ENCODE data around the gene CLEC4G. TPM values are rescaled to one million over a fixed set of nuclear protein-coding genes. Genes with fewer than 3 reads are reported as not detected.

CLEC4G gene
- total and polyA plus RNA-seq, 2 donors (not counting 3 experiments of a cell fraction or from before 2014, with no cell fraction given) = not detected

GRCh38 chr19:7772752-7773291 is 40.9 kb upstream of the CLEC4G start:
- H3K9ac ChIP-seq (replicated peaks; ENCODE audit: extremely low read depth, insufficient read depth, low read length) = no peak overlapping the region
- intact Hi-C loops (cut with micrococcal nuclease) (no loop called here), dilution Hi-C loops (cut with MboI; ENCODE audit: extremely low pct_ligation_motif_present, low sequenced_read_pairs) (no loop called here)
- no peaks in the 10 kb centered on the region for H3K4me1 ChIP-seq (ENCODE audit: control insufficient read depth, extremely low read depth, insufficient read depth, low read length)
- H3K4me3 ChIP-seq (replicated peaks in 1 of 3; ENCODE audit: insufficient read depth in 1 of 3, low read depth in 1 of 3, low read length in 3 of 3) = no peak overlapping the region
- no peak overlapping the region for H3K27ac ChIP-seq (ENCODE audit: insufficient read depth, low read depth, low read length)
- FAIRE-seq = no peak
- H2AFZ ChIP-seq (ENCODE audit: low read depth, low read length) = no peak overlapping the region
- no peaks in the 10 kb centered on the region for H3K36me3 ChIP-seq (ENCODE audit: control insufficient read depth in 2 of 2, extremely low read depth in 1 of 2, insufficient read depth in 2 of 2, low read length in 2 of 2)
- H4K20me1 ChIP-seq (replicated peaks; ENCODE audit: control insufficient read depth, extremely low read depth, insufficient read depth, low read length) = no peaks in the 10 kb centered on the region
- no peak overlapping the region for H3K4me2 ChIP-seq (ENCODE audit: insufficient read depth, low read length)
- no peak for DNase-seq (ENCODE audit: low read depth, low spot score)
- ChIA-PET CTCF (no interaction called here), POLR2A (no interaction called here)
- no TSS peak for BruUV-seq (replicated peaks)
- H3K9me1 ChIP-seq (replicated peaks; ENCODE audit: control insufficient read depth, extremely low read depth, insufficient read depth, low read length) = no peaks in the 10 kb centered on the region
- H3K27me3 ChIP-seq (ENCODE audit: control insufficient read depth in 2 of 2, insufficient read depth in 2 of 2, low read length in 2 of 2) = no peaks in the 10 kb centered on the region
- TF ChIP-seq POLR2AphosphoS5 (IDR thresholded peaks at IDR 0.05; ENCODE audit: insufficient read depth, low read depth, low read length) (no peak), JUN (IDR thresholded peaks at IDR 0.05; ENCODE audit: borderline replicate concordance, insufficient read depth, insufficient read length, low read depth) (no peak), EZH2 (IDR thresholded peaks at IDR 0.05; ENCODE audit: borderline replicate concordance, low read depth, low read length, severe bottlenecking) (no peak), GATA2 (IDR thresholded peaks at IDR 0.05; ENCODE audit: insufficient read depth, insufficient read length, low read depth, low read length) (no peak), MYC (IDR thresholded peaks at IDR 0.05; ENCODE audit: low read depth, low read length) (no peak), POLR2A (IDR thresholded peaks at IDR 0.05; ENCODE audit: low read depth, low read length) (no peak), FOS (IDR thresholded peaks at IDR 0.05; ENCODE audit: borderline replicate concordance, insufficient read depth, low read length) (no peak)
- TF ChIP-seq, protein P1, sequence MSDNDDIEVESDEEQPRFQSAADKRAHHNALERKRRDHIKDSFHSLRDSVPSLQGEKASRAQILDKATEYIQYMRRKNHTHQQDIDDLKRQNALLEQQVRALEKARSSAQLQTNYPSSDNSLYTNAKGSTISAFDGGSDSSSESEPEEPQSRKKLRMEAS (IDR thresholded peaks at IDR 0.05; ENCODE audit: insufficient read depth, insufficient read length) = no peak
- TF ChIP-seq, protein P2, sequence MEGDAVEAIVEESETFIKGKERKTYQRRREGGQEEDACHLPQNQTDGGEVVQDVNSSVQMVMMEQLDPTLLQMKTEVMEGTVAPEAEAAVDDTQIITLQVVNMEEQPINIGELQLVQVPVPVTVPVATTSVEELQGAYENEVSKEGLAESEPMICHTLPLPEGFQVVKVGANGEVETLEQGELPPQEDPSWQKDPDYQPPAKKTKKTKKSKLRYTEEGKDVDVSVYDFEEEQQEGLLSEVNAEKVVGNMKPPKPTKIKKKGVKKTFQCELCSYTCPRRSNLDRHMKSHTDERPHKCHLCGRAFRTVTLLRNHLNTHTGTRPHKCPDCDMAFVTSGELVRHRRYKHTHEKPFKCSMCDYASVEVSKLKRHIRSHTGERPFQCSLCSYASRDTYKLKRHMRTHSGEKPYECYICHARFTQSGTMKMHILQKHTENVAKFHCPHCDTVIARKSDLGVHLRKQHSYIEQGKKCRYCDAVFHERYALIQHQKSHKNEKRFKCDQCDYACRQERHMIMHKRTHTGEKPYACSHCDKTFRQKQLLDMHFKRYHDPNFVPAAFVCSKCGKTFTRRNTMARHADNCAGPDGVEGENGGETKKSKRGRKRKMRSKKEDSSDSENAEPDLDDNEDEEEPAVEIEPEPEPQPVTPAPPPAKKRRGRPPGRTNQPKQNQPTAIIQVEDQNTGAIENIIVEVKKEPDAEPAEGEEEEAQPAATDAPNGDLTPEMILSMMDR (IDR thresholded peaks at IDR 0.05; ENCODE audit: extremely low read depth in 1 of 2, insufficient read depth in 1 of 2, low read depth in 1 of 2, low read length in 2 of 2) = no peak
- H3K79me2 ChIP-seq (ENCODE audit: control insufficient read depth, insufficient read depth, low read length) = no peaks in the 10 kb centered on the region
- H3K9me3 ChIP-seq (replicated peaks; ENCODE audit: control insufficient read depth, insufficient read depth, low read length) = no peaks in the 10 kb centered on the region

All from endothelial cell of umbilical vein (primary cell).